OCI-LY1 (cell line): ENCODE data around the gene MTUS2.

Source experiments
- H2AFZ ChIP-seq: fragments of 200-600 bp; sonication (generic), shearing (Covaris generic); 2 replicates; pipeline ENCODE4 v1.6.0; 2014; ENCODE audit warnings: antibody characterized with exemption, mild to moderate bottlenecking, low read length
- H3F3A ChIP-seq: fragments of 200-600 bp; sonication (generic), shearing (Covaris generic); 2 replicates; pipeline ENCODE4 v1.6.0; 2014; ENCODE audit warnings: mild to moderate bottlenecking, antibody characterized with exemption, low read length, moderate library complexity; ENCODE audit not compliant: insufficient read depth
- H3K27ac ChIP-seq: fragments of 200-600 bp; sonication (generic); 2 replicates; pipeline ENCODE4 v1.5.1; 2014; ENCODE audit warnings: low read length, mixed run types, mild to moderate bottlenecking, low read depth; ENCODE audit not compliant: poor library complexity, severe bottlenecking
- H3K27me3 ChIP-seq: fragments of 200-600 bp; sonication (generic); 2 replicates; pipeline ENCODE4 v1.6.0; 2014; ENCODE audit warnings: antibody characterized with exemption, mild to moderate bottlenecking, low read length, moderate library complexity; ENCODE audit not compliant: insufficient read depth
- H3K36me3 ChIP-seq: fragments of 200-600 bp; sonication (generic); 2 replicates; pipeline ENCODE4 v1.6.1; 2014; ENCODE audit warnings: mild to moderate bottlenecking, antibody characterized with exemption, low read length, moderate library complexity, mixed read lengths; ENCODE audit not compliant: insufficient read depth
- H3K4me1 ChIP-seq: fragments of 200-600 bp; sonication (generic); 2 replicates; pipeline ENCODE4 v1.5.1; 2014; ENCODE audit warnings: mild to moderate bottlenecking, low read length, moderate library complexity; ENCODE audit not compliant: insufficient read depth, severe bottlenecking
- H3K4me2 ChIP-seq: fragments of 200-600 bp; sonication (generic), shearing (Covaris generic); 2 replicates; pipeline ENCODE4 v1.6.1; 2014; ENCODE audit warnings: low read length
- H3K4me3 ChIP-seq: fragments of 200-600 bp; sonication (generic); 2 replicates; pipeline ENCODE4 v1.5.1; 2014; ENCODE audit warnings: low read length, low read depth, mild to moderate bottlenecking, mixed read lengths; ENCODE audit not compliant: poor library complexity, severe bottlenecking
- H3K79me2 ChIP-seq: fragments of 200-600 bp; shearing (Covaris generic); 2 replicates; pipeline ENCODE4 v1.6.1; 2016; ENCODE audit warnings: mixed run types, low read length, mixed read lengths; ENCODE audit not compliant: insufficient read depth
- H3K9ac ChIP-seq: fragments of 200-600 bp; sonication (generic), shearing (Covaris generic); 2 replicates; pipeline ENCODE4 v1.6.1; 2014; ENCODE audit warnings: mild to moderate bottlenecking, low read length, mixed read lengths
- H3K9me2 ChIP-seq: fragments of 200-600 bp; sonication (generic), shearing (Covaris generic); 2 replicates; pipeline ENCODE4 v1.6.1; 2014; ENCODE audit warnings: low read depth, mild to moderate bottlenecking, low read length, mixed read lengths
- H3K9me3 ChIP-seq: fragments of 200-600 bp; shearing (Covaris generic); 2 replicates; pipeline ENCODE4 v1.6.1; 2014; ENCODE audit warnings: low read length, mixed read lengths
- H4K20me1 ChIP-seq: fragments of 200-600 bp; sonication (generic), shearing (Covaris generic); 2 replicates; pipeline ENCODE4 v1.6.0; 2016; ENCODE audit warnings: mild to moderate bottlenecking, low read length; ENCODE audit not compliant: insufficient read depth
- CTCF ChIP-seq: fragments of 200-600 bp; sonication (generic), shearing (Covaris generic); IDR thresholded peaks from 2 replicates; pipeline ENCODE4 v1.5.1; 2017; ENCODE audit warnings: mild to moderate bottlenecking, antibody characterized with exemption, low read length, moderate library complexity, mixed read lengths
- EZH2 ChIP-seq: fragments of 200-600 bp; sonication (generic), shearing (Covaris generic); IDR thresholded peaks from 2 replicates; pipeline ENCODE4 v1.8.0; 2017; ENCODE audit warnings: borderline replicate concordance, mixed run types, mild to moderate bottlenecking, antibody characterized with exemption, low read length, moderate library complexity, mixed read lengths

MTUS2 gene

DNA sequence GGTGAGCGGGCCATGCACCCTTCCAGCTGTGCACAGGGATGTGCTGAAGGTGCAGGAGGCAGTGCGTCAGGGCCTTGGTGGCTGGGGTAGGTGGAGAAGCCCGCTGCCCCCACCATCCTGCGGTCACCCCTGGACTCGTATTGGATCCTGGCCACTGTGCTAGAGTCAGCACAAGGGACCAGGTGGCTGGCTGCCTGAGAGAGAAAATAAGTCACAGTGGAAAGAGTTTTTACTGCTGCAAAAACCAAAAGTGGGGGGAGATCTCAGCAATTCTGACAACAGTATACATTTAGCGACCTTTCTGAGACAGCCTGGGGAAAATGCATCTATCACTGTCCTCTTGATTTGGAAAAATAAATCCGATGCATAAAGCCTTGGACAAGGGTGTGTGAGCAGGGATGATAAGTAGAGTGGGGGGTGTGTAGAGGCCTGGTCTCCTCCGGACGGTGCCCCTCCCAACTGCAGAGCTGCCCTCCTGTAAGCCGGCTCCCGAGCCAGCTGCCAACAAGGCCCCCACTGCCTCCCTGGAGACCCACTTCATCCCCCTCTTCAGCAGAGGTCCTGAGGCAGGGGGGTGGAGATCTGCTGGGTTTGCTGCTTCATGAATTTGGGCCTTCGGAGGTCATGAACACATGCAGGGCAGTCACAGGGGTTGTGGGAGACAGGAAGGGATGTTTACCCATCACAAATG, 691.1 kb downstream of the MTUS2 start:
- no peaks in the 10 kb centered on the region for H3K27me3 ChIP-seq
- no peaks in the 10 kb centered on the region for H3K79me2 ChIP-seq
- H2AFZ ChIP-seq, result no peak overlapping the region
- H3K4me3 ChIP-seq, result no peak overlapping the region
- H3F3A ChIP-seq, result no peaks in the 10 kb centered on the region
- H3K9me3 ChIP-seq, result no peaks in the 10 kb centered on the region
- peaks cover 47% of the 10 kb centered on the region for H3K36me3 ChIP-seq
- TF ChIP-seq EZH2, result no peak
- H3K4me2 ChIP-seq, result no peak overlapping the region
- H3K9me2 ChIP-seq, result no peaks in the 10 kb centered on the region
- no peak overlapping the region for H3K27ac ChIP-seq
- no peak overlapping the region for H3K9ac ChIP-seq
- H3K4me1 ChIP-seq, result peaks cover 15% of the 10 kb centered on the region
- H4K20me1 ChIP-seq, result no peaks in the 10 kb centered on the region

DNA sequence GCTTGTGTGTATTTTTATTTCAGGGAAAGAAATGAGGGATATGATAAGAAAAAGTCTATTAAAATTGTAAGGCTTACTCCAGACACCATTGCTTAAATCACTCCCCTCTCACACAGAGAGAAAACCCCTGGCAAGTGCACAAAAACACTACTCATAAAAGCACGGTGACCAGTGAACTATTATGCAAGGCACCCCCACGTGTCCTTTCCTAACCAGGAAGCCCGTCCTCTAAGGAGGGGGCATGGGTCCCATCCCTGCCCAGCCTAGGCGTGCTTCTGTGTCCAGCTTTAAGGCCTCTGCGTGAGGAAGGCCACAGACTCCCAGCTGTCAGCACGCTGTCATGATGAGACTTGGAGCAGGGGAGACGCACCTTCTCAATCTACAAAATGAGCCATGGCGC, 691.8 kb downstream of the MTUS2 start:
- H3K9me3 ChIP-seq, result no peaks in the 10 kb centered on the region
- no peaks in the 10 kb centered on the region for H3K9me2 ChIP-seq
- H2AFZ ChIP-seq, result no peak overlapping the region
- no peaks in the 10 kb centered on the region for H4K20me1 ChIP-seq
- no peak overlapping the region for H3K9ac ChIP-seq
- no peak overlapping the region for H3K4me3 ChIP-seq
- no peaks in the 10 kb centered on the region for H3K79me2 ChIP-seq
- H3K27me3 ChIP-seq, result no peaks in the 10 kb centered on the region
- H3F3A ChIP-seq, result no peaks in the 10 kb centered on the region
- H3K36me3 ChIP-seq, result peaks cover 55% of the 10 kb centered on the region
- H3K27ac ChIP-seq, result no peak overlapping the region
- TF ChIP-seq CTCF (no peak), EZH2 (no peak)
- H3K4me2 ChIP-seq, result no peak overlapping the region
- H3K4me1 ChIP-seq, result peaks cover 11% of the 10 kb centered on the region

DNA sequence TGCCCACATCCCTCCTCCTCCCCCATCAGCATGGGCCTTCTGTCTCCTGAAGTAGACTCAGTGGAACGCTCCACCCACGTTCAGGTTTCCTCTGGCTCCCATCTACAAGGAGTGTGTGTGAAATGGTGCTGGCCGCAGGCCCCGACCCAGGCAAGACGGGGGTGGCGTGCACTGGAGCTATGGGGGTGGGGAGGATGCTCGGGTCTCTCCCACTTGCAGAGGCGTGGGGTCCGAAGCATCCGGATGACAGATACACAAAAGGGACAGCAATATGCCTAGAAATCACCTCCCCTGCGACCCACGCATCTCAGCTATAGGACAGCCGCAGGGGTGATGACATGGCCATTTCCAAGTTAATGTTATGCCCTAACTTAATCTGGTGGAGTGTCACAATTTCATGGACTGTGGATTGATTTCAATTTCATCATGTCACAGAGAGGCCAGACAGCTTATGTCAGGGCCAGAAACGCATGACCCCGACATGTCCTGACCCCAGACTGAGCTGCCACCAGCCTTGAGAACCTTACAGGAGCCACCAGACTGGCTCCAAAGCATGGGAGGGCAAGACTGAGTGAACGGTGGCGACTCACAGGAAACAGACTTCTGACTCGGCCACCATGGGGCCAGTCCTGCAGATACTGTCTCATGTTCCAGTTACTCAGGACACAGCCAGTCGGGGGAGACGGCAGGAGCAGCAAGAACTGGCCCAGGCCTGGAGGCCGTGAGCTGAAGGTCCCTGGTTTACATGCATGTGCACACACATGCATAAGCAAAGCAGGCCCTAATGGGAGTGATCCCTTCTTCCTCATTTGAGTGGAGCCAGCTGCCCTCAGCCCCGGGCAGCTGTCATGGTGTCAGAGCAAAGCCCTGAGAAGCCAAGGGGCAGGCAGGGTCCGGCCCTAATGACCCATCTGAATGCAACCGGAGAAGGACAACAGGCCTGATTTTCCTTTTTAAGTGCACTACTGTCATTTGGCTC, 693.2 kb downstream of the MTUS2 start:
- Histone ChIP-seq H3K9me2 (no peaks in the 10 kb centered on the region), H3K9me3 (no peaks in the 10 kb centered on the region), H3K9ac (no peak overlapping the region)

More for the DNA sequence above, 693.2 kb downstream of the MTUS2 start:
- H3K4me3 ChIP-seq, result no peak overlapping the region
- H3K36me3 ChIP-seq, result peaks cover 68% of the 10 kb centered on the region
- TF ChIP-seq CTCF (no peak), EZH2 (no peak)
- H3K27me3 ChIP-seq, result no peaks in the 10 kb centered on the region
- no peak overlapping the region for H3K27ac ChIP-seq
- H3K4me1 ChIP-seq, result no peaks in the 10 kb centered on the region
- no peaks in the 10 kb centered on the region for H3F3A ChIP-seq
- no peaks in the 10 kb centered on the region for H3K79me2 ChIP-seq
- no peaks in the 10 kb centered on the region for H4K20me1 ChIP-seq
- no peak overlapping the region for H2AFZ ChIP-seq
- H3K4me2 ChIP-seq, result no peak overlapping the region
